GM20000 (cell line): ENCODE measurements around the gene ENPP7.

ENCODE experiments used
- DNase-seq: peaks from one replicate; pipeline ENCODE4 v3.0.0; 2012; ENCODE audit warnings: low spot score
- CTCF ChIP-seq: IDR thresholded peaks from 2 replicates; pipeline ENCODE4 v1.5.1; 2012; ENCODE audit warnings: mild to moderate bottlenecking, control low read depth; ENCODE audit errors: extremely low read depth, missing control alignments

The ENPP7 gene

GRCh38 chr17:79728908-79729471, 1.8 kb upstream of the ENPP7 start:
- TF ChIP-seq CTCF, result no peak
- no peak for DNase-seq

GRCh38 chr17:79729761-79730160, 982 bp upstream of the ENPP7 start:
- no peak for TF ChIP-seq CTCF
- no peak for DNase-seq

DNA sequence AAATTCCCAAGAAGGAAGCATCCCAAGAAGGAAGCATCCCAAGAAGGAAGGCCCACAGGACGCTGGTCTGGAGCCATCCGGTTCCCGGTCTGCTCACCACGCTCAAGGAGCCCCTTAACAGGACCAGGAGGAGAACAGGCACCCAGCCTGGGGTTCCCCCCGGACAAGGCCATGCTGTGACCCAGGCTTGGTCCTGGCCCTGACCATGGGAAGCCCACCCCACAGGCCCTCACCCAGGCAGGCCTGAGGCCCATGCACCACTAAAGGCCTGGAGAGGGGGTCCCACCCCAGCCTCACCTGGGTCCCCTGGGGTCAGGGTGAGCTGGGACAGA, 340 bp upstream of the ENPP7 start:
- no peak for DNase-seq
- no peak for TF ChIP-seq CTCF

DNA sequence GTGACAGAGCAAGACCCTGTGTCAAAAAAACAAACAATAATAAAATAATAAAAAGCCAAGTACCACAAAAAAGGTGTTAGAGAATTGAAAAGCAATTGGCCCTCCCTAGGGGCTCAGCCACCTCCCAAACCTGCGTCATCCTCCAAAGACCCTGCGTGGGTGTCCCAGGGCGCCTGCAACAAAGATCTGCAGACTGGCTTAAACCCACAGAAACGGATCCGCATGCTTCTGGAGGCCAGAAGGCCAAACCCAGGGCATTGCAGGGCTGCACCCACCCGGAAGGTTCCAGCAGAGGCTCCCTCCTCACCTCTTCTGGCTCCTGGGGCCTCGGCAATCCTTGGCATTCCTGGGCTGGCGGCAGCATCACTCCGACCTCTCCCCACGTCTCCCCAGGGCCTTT, 1.5 kb downstream of the ENPP7 start:
- no peak for DNase-seq
- no peak for TF ChIP-seq CTCF

DNA sequence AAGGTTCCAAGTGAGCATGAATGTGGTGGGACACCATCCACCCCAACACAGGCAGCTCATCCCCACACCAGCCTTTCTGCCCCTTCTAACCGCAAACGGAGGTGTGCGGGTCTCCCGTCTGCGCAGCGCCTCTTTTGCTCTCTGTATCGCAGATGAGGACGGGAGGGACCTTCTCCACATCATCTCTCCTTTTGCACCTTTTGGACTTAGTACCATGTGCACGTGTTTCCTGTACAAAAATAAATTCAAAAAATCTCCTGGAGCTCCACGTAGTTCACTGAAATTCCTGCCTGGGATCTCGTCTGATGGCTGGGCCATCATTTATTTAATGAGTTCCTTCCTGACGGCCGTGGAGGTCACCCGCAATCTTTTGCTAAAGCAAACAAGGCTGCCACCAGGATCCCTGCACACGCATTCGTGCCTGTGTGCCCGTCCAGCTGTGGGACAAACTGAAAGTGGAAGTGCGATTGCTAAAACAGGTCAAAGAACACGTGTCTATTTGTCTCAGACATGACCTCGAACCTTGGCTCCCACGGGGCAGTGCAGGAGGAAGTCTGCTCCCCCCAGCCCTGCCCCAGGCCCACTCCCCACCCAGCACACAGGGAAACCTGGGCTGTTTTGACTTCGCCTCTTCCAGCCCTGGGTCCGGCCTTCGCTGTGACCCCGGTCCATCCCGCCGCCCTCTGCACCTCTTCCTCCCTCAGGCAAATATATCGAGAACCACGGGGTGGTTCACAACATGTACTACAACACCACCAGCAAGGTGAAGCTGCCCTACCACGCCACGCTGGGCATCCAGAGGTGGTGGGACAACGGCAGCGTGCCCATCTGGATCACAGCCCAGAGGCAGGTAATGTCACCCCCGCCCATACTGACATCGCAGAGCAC, 2.3 kb downstream of the ENPP7 start:
- DNase-seq, result peak; percentile 70
- TF ChIP-seq CTCF, result no peak

- TF ChIP-seq CTCF, result no peak
- no peak for DNase-seq
Observed at GRCh38 chr17:79733692-79734070, 2.9 kb downstream of the ENPP7 start.

- TF ChIP-seq CTCF, result no peak
- no peak for DNase-seq
Observed at GRCh38 chr17:79735096-79735495, 4.4 kb downstream of the ENPP7 start.
